ENCODE measurements around the gene RNF4. TPM values are rescaled to one million over a fixed set of nuclear protein-coding genes. Genes with fewer than 3 reads are reported as not detected.

Gene RNF4
- total and polyA plus RNA-seq, 2 donors (not counting 1 experiment from before 2014, with no cell fraction given): 45.6 to 72.4 TPM

- no peak overlapping the region for H3K9ac ChIP-seq (ENCODE audit: insufficient read depth, low read length)
- no peak overlapping the region for H3K4me2 ChIP-seq (ENCODE audit: extremely low read depth, insufficient read depth, low read length)
- no peak overlapping the region for H3K27ac ChIP-seq (ENCODE audit: insufficient read depth, low read length)
- H2AFZ ChIP-seq (ENCODE audit: low read length): no peak overlapping the region
- H3K36me3 ChIP-seq (ENCODE audit: control insufficient read depth, insufficient read depth, low read length): peaks cover 3% of the 10 kb centered on the region
- no peaks in the 10 kb centered on the region for H3K9me3 ChIP-seq (ENCODE audit: control insufficient read depth, insufficient read depth, low read depth, low read length)
- TF ChIP-seq CTCF (conservative IDR thresholded peaks at IDR 0.05 in 1 of 2, IDR thresholded peaks at IDR 0.05 in 1 of 2; ENCODE audit: low read depth in 1 of 2, low read length in 2 of 2) (no peak), EZH2 (IDR thresholded peaks at IDR 0.05; ENCODE audit: low read length, missing control alignments) (no peak)
- H3K4me1 ChIP-seq (ENCODE audit: control insufficient read depth, extremely low read depth, insufficient read depth, low read length): peaks cover 6% of the 10 kb centered on the region
- no peak overlapping the region for H3K4me3 ChIP-seq (replicated peaks in 1 of 4; ENCODE audit: control extremely low read depth in 1 of 4, insufficient read depth in 1 of 4, low read depth in 3 of 4, low read length in 4 of 4)
- no peaks in the 10 kb centered on the region for H3K27me3 ChIP-seq (ENCODE audit: control insufficient read depth, insufficient read depth, low read length)
- peaks cover 3% of the 10 kb centered on the region for H4K20me1 ChIP-seq (ENCODE audit: control insufficient read depth, extremely low read depth, insufficient read depth, low read length)
- H3K79me2 ChIP-seq (ENCODE audit: control insufficient read depth, insufficient read depth, low read length): peaks cover 98% of the 10 kb centered on the region
- peak in 1 of 2 donors; percentile 9 for DNase-seq (ENCODE audit: low read depth in 2 of 2)
Measured at GRCh38 chr4:2484993-2485392, 16.1 kb downstream of the RNF4 start.

GRCh38 chr4:2485956-2486355 lies 17.1 kb downstream of the RNF4 start:
- no peak overlapping the region for H2AFZ ChIP-seq (ENCODE audit: low read length)
- no peak for DNase-seq (ENCODE audit: low read depth in 2 of 2)
- no peak overlapping the region for H3K4me2 ChIP-seq (ENCODE audit: extremely low read depth, insufficient read depth, low read length)
- TF ChIP-seq EZH2 (IDR thresholded peaks at IDR 0.05; ENCODE audit: low read length, missing control alignments) (no peak), CTCF (conservative IDR thresholded peaks at IDR 0.05 in 1 of 2, IDR thresholded peaks at IDR 0.05 in 1 of 2; ENCODE audit: low read depth in 1 of 2, low read length in 2 of 2) (no peak)
- H3K27ac ChIP-seq (ENCODE audit: insufficient read depth, low read length): no peak overlapping the region
- no peak overlapping the region for H3K9ac ChIP-seq (ENCODE audit: insufficient read depth, low read length)
- H3K79me2 ChIP-seq (ENCODE audit: control insufficient read depth, insufficient read depth, low read length): peaks cover 94% of the 10 kb centered on the region
- H3K27me3 ChIP-seq (ENCODE audit: control insufficient read depth, insufficient read depth, low read length): no peaks in the 10 kb centered on the region
- H3K36me3 ChIP-seq (ENCODE audit: control insufficient read depth, insufficient read depth, low read length): peaks cover 3% of the 10 kb centered on the region
- no peaks in the 10 kb centered on the region for H4K20me1 ChIP-seq (ENCODE audit: control insufficient read depth, extremely low read depth, insufficient read depth, low read length)
- H3K4me1 ChIP-seq (ENCODE audit: control insufficient read depth, extremely low read depth, insufficient read depth, low read length): peaks cover 6% of the 10 kb centered on the region
- H3K9me3 ChIP-seq (ENCODE audit: control insufficient read depth, insufficient read depth, low read depth, low read length): no peaks in the 10 kb centered on the region
- H3K4me3 ChIP-seq (replicated peaks in 1 of 4; ENCODE audit: control extremely low read depth in 1 of 4, insufficient read depth in 1 of 4, low read depth in 3 of 4, low read length in 4 of 4): no peak overlapping the region

- Histone ChIP-seq H2AFZ (ENCODE audit: low read length) (no peak overlapping the region), H3K27me3 (ENCODE audit: control insufficient read depth, insufficient read depth, low read length) (no peaks in the 10 kb centered on the region), H3K9me3 (ENCODE audit: control insufficient read depth, insufficient read depth, low read depth, low read length) (no peaks in the 10 kb centered on the region), H3K4me1 (ENCODE audit: control insufficient read depth, extremely low read depth, insufficient read depth, low read length) (peaks cover 6% of the 10 kb centered on the region), H3K9ac (ENCODE audit: insufficient read depth, low read length) (no peak overlapping the region), H3K79me2 (ENCODE audit: control insufficient read depth, insufficient read depth, low read length) (peaks cover 90% of the 10 kb centered on the region), H3K4me3 (replicated peaks in 1 of 4; ENCODE audit: control extremely low read depth in 1 of 4, insufficient read depth in 1 of 4, low read depth in 3 of 4, low read length in 4 of 4) (no peak overlapping the region), H3K4me2 (ENCODE audit: extremely low read depth, insufficient read depth, low read length) (no peak overlapping the region), H3K36me3 (ENCODE audit: control insufficient read depth, insufficient read depth, low read length) (peaks cover 3% of the 10 kb centered on the region), H4K20me1 (ENCODE audit: control insufficient read depth, extremely low read depth, insufficient read depth, low read length) (no peaks in the 10 kb centered on the region), H3K27ac (ENCODE audit: insufficient read depth, low read length) (no peak overlapping the region)
- TF ChIP-seq EZH2 (IDR thresholded peaks at IDR 0.05; ENCODE audit: low read length, missing control alignments) (no peak), CTCF (conservative IDR thresholded peaks at IDR 0.05 in 1 of 2, IDR thresholded peaks at IDR 0.05 in 1 of 2; ENCODE audit: low read depth in 1 of 2, low read length in 2 of 2) (no peak)
- DNase-seq (ENCODE audit: low read depth in 2 of 2): no peak
Measured at GRCh38 chr4:2486981-2487380, 18.1 kb downstream of the RNF4 start.

Measured in fibroblast of lung (primary cell).